MV-4-11 (cell line): ENCODE data around the gene NFATC2.

Experiments
- DNase-seq: peaks from one replicate; lab custom pipeline; 2025; lab: John Stamatoyannopoulos, UW

Gene NFATC2

GRCh38 chr20:51374961-51375360, 167.6 kb downstream of the NFATC2 start:
- no peak for DNase-seq

GRCh38 chr20:51374456-51374830, 168.1 kb downstream of the NFATC2 start:
- DNase-seq, result no peak

GRCh38 chr20:51373713-51374455, 168.6 kb downstream of the NFATC2 start:
- DNase-seq, result no peak

- no peak for DNase-seq
Observed at GRCh38 chr20:51372966-51373365, 169.6 kb downstream of the NFATC2 start.

GRCh38 chr20:51372176-51372803, 170.2 kb downstream of the NFATC2 start:
- DNase-seq, result peak; percentile 30

- DNase-seq, result no peak
Observed at GRCh38 chr20:51371720-51372119, 170.8 kb downstream of the NFATC2 start.

GRCh38 chr20:51369503-51369902, 173.0 kb downstream of the NFATC2 start:
- no peak for DNase-seq

- DNase-seq, result peak; percentile 56
Observed at GRCh38 chr20:51368461-51369211, 173.9 kb downstream of the NFATC2 start.

- peak; percentile 79 for DNase-seq
Observed at GRCh38 chr20:51366155-51366886, 176.2 kb downstream of the NFATC2 start.

GRCh38 chr20:51365670-51366069, 176.8 kb downstream of the NFATC2 start:
- no peak for DNase-seq

GRCh38 chr20:51363813-51364212, 178.7 kb downstream of the NFATC2 start:
- DNase-seq, result no peak

GRCh38 chr20:51363378-51363777, 179.1 kb downstream of the NFATC2 start:
- DNase-seq, result no peak

- DNase-seq, result no peak
Observed at GRCh38 chr20:51362254-51362653, 180.3 kb downstream of the NFATC2 start.

GRCh38 chr20:51361258-51361657, 181.3 kb downstream of the NFATC2 start:
- DNase-seq, result no peak

- peak; percentile 79 for DNase-seq
Observed at GRCh38 chr20:51360451-51361201, 181.9 kb downstream of the NFATC2 start.

- no peak for DNase-seq
Observed at GRCh38 chr20:51359947-51360346, 182.6 kb downstream of the NFATC2 start.

- DNase-seq, result no peak
Observed at GRCh38 chr20:51359401-51359800, 183.1 kb downstream of the NFATC2 start.

- no peak for DNase-seq
Observed at GRCh38 chr20:51358032-51358724, 184.3 kb downstream of the NFATC2 start.

GRCh38 chr20:51357543-51357942, 185.0 kb downstream of the NFATC2 start:
- DNase-seq, result no peak

- no peak for DNase-seq
Observed at GRCh38 chr20:51356871-51357270, 185.6 kb downstream of the NFATC2 start.

- no peak for DNase-seq
Observed at GRCh38 chr20:51354769-51355319, 187.7 kb downstream of the NFATC2 start.
